ENCODE results near the gene COQ6.
"Not testable (repeated sequence)": the region's sequence is repeated elsewhere in the genome, so short reads cannot be mapped to it uniquely, and the experiment has no call there.

Gene COQ6

DNA sequence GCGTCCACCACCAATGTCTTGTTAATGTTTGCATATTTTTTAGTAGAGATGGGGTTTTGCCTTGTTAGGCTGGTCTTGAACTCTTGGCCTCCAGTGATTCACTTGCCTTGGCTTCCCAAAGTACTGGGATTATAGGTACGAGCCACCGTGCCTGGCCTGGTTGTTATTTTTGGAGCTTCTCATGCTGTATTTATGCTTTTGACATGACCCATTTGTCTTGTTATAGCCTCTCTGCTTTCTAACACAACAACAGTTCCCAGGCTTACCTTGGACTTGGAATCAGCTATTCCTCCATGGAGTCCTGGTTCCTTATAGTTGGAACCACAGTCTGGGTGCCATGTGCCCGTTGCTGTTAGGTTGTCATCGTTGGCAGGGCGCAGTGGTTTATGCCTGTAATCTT is 33.8 kb upstream of the COQ6 start:
- TF ChIP-seq, protein P1, sequence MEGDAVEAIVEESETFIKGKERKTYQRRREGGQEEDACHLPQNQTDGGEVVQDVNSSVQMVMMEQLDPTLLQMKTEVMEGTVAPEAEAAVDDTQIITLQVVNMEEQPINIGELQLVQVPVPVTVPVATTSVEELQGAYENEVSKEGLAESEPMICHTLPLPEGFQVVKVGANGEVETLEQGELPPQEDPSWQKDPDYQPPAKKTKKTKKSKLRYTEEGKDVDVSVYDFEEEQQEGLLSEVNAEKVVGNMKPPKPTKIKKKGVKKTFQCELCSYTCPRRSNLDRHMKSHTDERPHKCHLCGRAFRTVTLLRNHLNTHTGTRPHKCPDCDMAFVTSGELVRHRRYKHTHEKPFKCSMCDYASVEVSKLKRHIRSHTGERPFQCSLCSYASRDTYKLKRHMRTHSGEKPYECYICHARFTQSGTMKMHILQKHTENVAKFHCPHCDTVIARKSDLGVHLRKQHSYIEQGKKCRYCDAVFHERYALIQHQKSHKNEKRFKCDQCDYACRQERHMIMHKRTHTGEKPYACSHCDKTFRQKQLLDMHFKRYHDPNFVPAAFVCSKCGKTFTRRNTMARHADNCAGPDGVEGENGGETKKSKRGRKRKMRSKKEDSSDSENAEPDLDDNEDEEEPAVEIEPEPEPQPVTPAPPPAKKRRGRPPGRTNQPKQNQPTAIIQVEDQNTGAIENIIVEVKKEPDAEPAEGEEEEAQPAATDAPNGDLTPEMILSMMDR (IDR thresholded peaks at IDR 0.05): no peak

DNA sequence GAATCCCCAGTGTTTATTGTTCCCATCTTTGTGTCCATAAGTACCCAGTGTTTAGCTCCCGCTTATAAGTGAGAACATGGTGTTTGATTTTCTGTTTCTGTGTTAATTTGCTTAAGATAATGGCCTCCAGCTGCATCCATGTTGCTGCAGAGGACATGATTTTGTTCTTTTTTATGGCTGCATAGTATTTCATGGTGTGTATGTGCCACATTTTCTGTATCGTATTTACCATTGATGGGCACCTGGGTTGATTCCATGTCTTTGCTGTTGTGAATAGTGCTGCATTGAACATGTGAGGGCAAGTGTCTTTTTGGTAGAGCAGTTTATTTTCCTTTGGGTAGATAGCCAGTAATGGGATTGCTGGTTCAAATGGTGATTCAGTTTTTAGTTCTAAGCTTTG is 30.6 kb upstream of the COQ6 start:
- not testable (repeated sequence) for H3K9ac ChIP-seq; H3K27me3 ChIP-seq (ENCODE audit: control insufficient read depth, insufficient read depth, low read length); H3K9me3 ChIP-seq (ENCODE audit: control insufficient read depth, low read length); H3K4me3 ChIP-seq (ENCODE audit: low read depth, low read length); H3K36me3 ChIP-seq (ENCODE audit: control insufficient read depth, insufficient read depth, low read length); H2AFZ ChIP-seq; H3K4me2 ChIP-seq (ENCODE audit: low read length); H3K4me1 ChIP-seq; H3K27ac ChIP-seq
- H3K79me2 ChIP-seq: peaks cover 19% of the 10 kb centered on the region

More for the DNA sequence above, 33.8 kb upstream of the COQ6 start:
- no peaks in the 10 kb centered on the region for H3K36me3 ChIP-seq (ENCODE audit: control insufficient read depth, insufficient read depth, low read length)
- no peak overlapping the region for H3K9ac ChIP-seq
- H2AFZ ChIP-seq: no peak overlapping the region
- H3K4me3 ChIP-seq (ENCODE audit: low read depth, low read length): no peak overlapping the region
- no peak overlapping the region for H3K4me2 ChIP-seq (ENCODE audit: low read length)
- H3K27me3 ChIP-seq (ENCODE audit: control insufficient read depth, insufficient read depth, low read length): no peaks in the 10 kb centered on the region
- peaks cover 19% of the 10 kb centered on the region for H3K79me2 ChIP-seq
- no peaks in the 10 kb centered on the region for H3K9me3 ChIP-seq (ENCODE audit: control insufficient read depth, low read length)
- no peaks in the 10 kb centered on the region for H3K4me1 ChIP-seq
- no peak overlapping the region for H3K27ac ChIP-seq

DNA sequence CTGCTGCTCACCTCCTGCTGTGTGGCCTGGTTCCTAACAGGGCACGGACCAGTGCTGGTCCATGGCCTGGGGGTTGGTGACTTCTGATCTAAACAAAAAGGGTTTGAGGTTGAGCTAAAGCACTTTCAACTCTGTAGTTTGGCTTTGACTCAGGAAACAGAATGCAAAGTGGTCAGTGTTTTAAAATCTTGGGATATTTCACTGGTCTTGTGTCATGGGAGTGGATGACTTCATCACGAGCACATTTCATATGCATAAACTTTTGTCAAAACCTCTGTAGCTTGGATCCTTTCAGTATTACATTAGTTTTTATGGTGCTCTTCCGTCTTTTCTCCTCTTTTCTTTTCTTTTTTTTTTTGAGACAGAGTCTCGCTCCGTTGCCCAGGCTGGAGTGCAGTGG is 25.8 kb upstream of the COQ6 start:
- H3K4me1 ChIP-seq: no peaks in the 10 kb centered on the region
- no peaks in the 10 kb centered on the region for H3K9me3 ChIP-seq (ENCODE audit: control insufficient read depth, low read length)
- no peaks in the 10 kb centered on the region for H3K27me3 ChIP-seq (ENCODE audit: control insufficient read depth, insufficient read depth, low read length)
- H3K27ac ChIP-seq: no peak overlapping the region
- H3K79me2 ChIP-seq: peaks cover 10% of the 10 kb centered on the region
- TF ChIP-seq, protein P1 (IDR thresholded peaks at IDR 0.05): no peak
- no peaks in the 10 kb centered on the region for H3K36me3 ChIP-seq (ENCODE audit: control insufficient read depth, insufficient read depth, low read length)
- H3K9ac ChIP-seq: no peak overlapping the region
- H3K4me3 ChIP-seq (ENCODE audit: low read depth, low read length): no peak overlapping the region
- H3K4me2 ChIP-seq (ENCODE audit: low read length): no peak overlapping the region
- no peak overlapping the region for H2AFZ ChIP-seq

DNA sequence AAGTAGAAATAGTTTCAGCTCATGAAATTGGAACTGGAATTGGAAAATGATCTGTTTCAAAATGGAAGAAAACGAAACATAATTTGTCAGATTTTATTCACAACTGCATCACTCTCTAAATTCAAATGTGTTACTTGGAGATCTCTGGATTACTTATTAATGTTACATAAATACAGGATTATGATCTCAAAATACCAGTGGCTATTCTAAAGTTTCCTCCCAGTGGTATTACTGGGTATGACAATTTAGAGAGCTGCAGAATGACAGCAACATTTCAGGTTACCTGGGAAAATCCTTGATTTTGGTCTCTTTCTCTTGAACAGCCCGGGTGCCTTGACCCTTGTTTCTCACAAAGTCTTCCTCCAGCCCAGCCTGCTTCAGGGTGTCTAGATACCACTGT is 14.4 kb upstream of the COQ6 start:
- no peaks in the 10 kb centered on the region for H3K27me3 ChIP-seq (ENCODE audit: control insufficient read depth, insufficient read depth, low read length)
- H3K36me3 ChIP-seq (ENCODE audit: control insufficient read depth, insufficient read depth, low read length): no peaks in the 10 kb centered on the region
- H3K4me2 ChIP-seq (ENCODE audit: low read length): no peak overlapping the region
- no peak overlapping the region for H2AFZ ChIP-seq
- H3K9ac ChIP-seq: no peak overlapping the region
- H3K4me3 ChIP-seq (ENCODE audit: low read depth, low read length): no peak overlapping the region
- TF ChIP-seq, protein P1 (IDR thresholded peaks at IDR 0.05): peak; percentile 17
- H3K27ac ChIP-seq: no peak overlapping the region
- H3K4me1 ChIP-seq: no peaks in the 10 kb centered on the region
- no peaks in the 10 kb centered on the region for H3K79me2 ChIP-seq
- no peaks in the 10 kb centered on the region for H3K9me3 ChIP-seq (ENCODE audit: control insufficient read depth, low read length)

DNA sequence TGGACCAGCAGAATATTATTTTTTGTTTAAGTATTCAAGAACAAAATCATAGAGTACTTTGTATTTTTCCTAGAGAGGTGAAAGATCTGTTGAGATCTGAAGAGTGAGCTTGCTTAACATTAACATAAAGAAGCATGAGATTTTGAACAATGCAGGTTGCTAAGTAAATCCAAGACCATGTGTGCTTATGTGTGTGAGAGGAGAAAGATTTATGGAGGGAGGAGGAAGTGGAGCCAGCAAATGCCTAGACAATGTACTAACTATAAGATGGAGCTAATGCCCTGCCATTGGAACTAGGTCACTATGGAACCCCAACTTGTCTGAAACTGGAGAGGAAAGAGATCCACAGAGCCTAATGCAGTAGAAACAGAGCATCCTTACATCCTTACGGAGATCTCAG is 13.6 kb upstream of the COQ6 start:
- Histone ChIP-seq H3K79me2 (no peaks in the 10 kb centered on the region), H2AFZ (no peak overlapping the region), H3K36me3 (ENCODE audit: control insufficient read depth, insufficient read depth, low read length) (no peaks in the 10 kb centered on the region), H3K9me3 (ENCODE audit: control insufficient read depth, low read length) (no peaks in the 10 kb centered on the region), H3K4me3 (ENCODE audit: low read depth, low read length) (no peak overlapping the region), H3K27ac (no peak overlapping the region), H3K4me1 (no peaks in the 10 kb centered on the region), H3K4me2 (ENCODE audit: low read length) (no peak overlapping the region), H3K27me3 (ENCODE audit: control insufficient read depth, insufficient read depth, low read length) (no peaks in the 10 kb centered on the region), H3K9ac (no peak overlapping the region)
- TF ChIP-seq, protein P1 (IDR thresholded peaks at IDR 0.05): no peak
